ENCODE measurements around the gene DCUN1D2. TPM values are rescaled to one million over a fixed set of nuclear protein-coding genes. Genes with fewer than 3 reads are reported as not detected.

The DCUN1D2 gene
- total RNA-seq, 1 donor from 2014 or later = 26.2 TPM

GRCh38 chr13:113410472-113411201 is 79.9 kb downstream of the DCUN1D2 start:
- ATAC-seq (ENCODE audit: low read depth) (no peak), DNase-seq (no peak)
- Mint-ChIP-seq H3K27ac (no peak overlapping the region), H3K4me1 (peaks cover 34% of the 10 kb centered on the region), H3K27me3 (no peaks in the 10 kb centered on the region), H3K36me3 (ENCODE audit: low read depth) (no peaks in the 10 kb centered on the region), H3K9me3 (peaks cover 11% of the 10 kb centered on the region), H3K4me3 (no peak overlapping the region)
- TF ChIP-seq, protein P1, sequence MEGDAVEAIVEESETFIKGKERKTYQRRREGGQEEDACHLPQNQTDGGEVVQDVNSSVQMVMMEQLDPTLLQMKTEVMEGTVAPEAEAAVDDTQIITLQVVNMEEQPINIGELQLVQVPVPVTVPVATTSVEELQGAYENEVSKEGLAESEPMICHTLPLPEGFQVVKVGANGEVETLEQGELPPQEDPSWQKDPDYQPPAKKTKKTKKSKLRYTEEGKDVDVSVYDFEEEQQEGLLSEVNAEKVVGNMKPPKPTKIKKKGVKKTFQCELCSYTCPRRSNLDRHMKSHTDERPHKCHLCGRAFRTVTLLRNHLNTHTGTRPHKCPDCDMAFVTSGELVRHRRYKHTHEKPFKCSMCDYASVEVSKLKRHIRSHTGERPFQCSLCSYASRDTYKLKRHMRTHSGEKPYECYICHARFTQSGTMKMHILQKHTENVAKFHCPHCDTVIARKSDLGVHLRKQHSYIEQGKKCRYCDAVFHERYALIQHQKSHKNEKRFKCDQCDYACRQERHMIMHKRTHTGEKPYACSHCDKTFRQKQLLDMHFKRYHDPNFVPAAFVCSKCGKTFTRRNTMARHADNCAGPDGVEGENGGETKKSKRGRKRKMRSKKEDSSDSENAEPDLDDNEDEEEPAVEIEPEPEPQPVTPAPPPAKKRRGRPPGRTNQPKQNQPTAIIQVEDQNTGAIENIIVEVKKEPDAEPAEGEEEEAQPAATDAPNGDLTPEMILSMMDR (IDR thresholded peaks at IDR 0.05) = no peak
- ChIA-PET POLR2A (interaction anchor here (0.7 kb wide), 1 partner anchor 46 kb away, joined by 6 read pairs; the partner anchor contains the start of gene GRTP1), CTCF (no interaction called here)
- intact Hi-C loops (cut with micrococcal nuclease) = no loop called here

GRCh38 chr13:113408562-113408961 is 81.9 kb downstream of the DCUN1D2 start:
- intact Hi-C loops (cut with micrococcal nuclease) = no loop called here
- no peak overlapping the region for H3K4me3 Mint-ChIP-seq
- ChIA-PET POLR2A (no interaction called here), CTCF (no interaction called here)
- no peaks in the 10 kb centered on the region for H3K36me3 Mint-ChIP-seq (ENCODE audit: low read depth)
- no peak for DNase-seq
- H3K27ac Mint-ChIP-seq = no peak overlapping the region
- ATAC-seq (ENCODE audit: low read depth) = no peak
- H3K9me3 Mint-ChIP-seq = peaks cover 11% of the 10 kb centered on the region
- no peaks in the 10 kb centered on the region for H3K27me3 Mint-ChIP-seq
- peaks cover 34% of the 10 kb centered on the region for H3K4me1 Mint-ChIP-seq
- TF ChIP-seq, protein P1 (IDR thresholded peaks at IDR 0.05) = no peak

DNA sequence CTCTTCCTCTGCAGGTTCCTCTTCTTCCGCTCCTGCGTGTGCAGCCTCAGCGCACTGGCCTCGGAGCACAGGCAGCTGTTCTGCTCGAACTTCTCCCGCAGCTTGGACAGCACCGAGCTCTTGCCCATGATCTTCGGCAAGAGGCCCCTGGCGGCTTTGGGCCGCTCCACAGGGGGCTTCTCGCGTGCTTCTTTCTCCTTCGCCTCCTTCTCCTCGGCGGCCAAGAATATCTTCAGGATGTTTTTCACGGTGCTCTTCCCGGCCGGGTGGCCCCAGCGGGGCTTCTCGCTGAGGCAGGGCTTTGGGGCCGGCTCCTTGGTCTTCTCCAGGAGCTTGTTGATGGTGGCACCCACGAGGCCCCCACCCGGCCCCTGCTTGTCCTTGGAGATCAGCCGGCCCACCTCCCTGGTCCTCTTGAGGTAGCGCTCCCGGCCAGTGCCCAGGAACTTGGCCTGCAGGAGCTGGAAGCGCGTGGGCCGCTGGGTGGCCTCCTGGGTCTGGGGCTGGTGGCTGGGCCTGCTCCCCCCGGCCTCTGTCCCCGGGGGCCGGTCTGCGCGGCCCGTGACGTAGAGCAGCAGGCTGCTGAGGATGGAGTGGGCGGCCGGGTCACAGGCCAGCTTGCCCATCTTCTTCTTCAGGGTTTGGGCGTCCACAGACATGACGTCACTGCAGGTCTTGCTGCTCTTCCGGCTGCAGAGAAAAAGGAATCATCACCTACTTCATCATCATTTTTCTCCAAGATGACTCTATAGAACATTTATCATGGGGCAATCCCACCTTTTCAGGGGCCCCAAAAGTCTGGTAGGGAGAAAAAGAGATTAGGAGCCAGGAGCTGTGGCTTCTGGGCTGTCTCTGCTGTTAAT is 82.7 kb downstream of the DCUN1D2 start:
- TF ChIP-seq, protein P1 (IDR thresholded peaks at IDR 0.05) = no peak
- ChIA-PET POLR2A (no interaction called here), CTCF (no interaction called here)
- Mint-ChIP-seq H3K36me3 (ENCODE audit: low read depth) (no peaks in the 10 kb centered on the region), H3K4me1 (peaks cover 32% of the 10 kb centered on the region), H3K27ac (no peak overlapping the region), H3K9me3 (peaks cover 9% of the 10 kb centered on the region), H3K27me3 (no peaks in the 10 kb centered on the region), H3K4me3 (peak overlapping the region; percentile 61)
- intact Hi-C loops (cut with micrococcal nuclease) = no loop called here
- DNase-seq (no peak), ATAC-seq (ENCODE audit: low read depth) (no peak)

GRCh38 chr13:113407103-113407530 is 83.4 kb downstream of the DCUN1D2 start:
- Mint-ChIP-seq H3K36me3 (ENCODE audit: low read depth) (no peaks in the 10 kb centered on the region), H3K4me3 (peak overlapping the region; percentile 61), H3K4me1 (peaks cover 32% of the 10 kb centered on the region), H3K9me3 (peaks cover 9% of the 10 kb centered on the region), H3K27ac (no peak overlapping the region), H3K27me3 (no peaks in the 10 kb centered on the region)
- intact Hi-C loops (cut with micrococcal nuclease) = no loop called here
- ATAC-seq (ENCODE audit: low read depth) = no peak
- ChIA-PET CTCF (no interaction called here), POLR2A (no interaction called here)
- DNase-seq = no peak
- TF ChIP-seq, protein P1 (IDR thresholded peaks at IDR 0.05) = no peak
